NCI-H524 (cell line): Measurements from ENCODE around the gene RIMS4.
"Not testable (repeated sequence)": the region's sequence is repeated elsewhere in the genome, so short reads cannot be mapped to it uniquely, and the experiment has no call there.

Source experiments
- DNase-seq, 2 experiments: peaks; one replicate each; lab custom pipeline; 2025; lab: John Stamatoyannopoulos, UW

Gene RIMS4

GRCh38 chr20:44830523-44830922, 20.2 kb upstream of the RIMS4 start:
- DNase-seq = no peak

GRCh38 chr20:44829688-44830087, 19.3 kb upstream of the RIMS4 start:
- DNase-seq = no peak

- DNase-seq = no peak
These were observed 18.3 kb upstream of the RIMS4 start for GRCh38 chr20:44828640-44829039.

GRCh38 chr20:44827401-44827800, 17.1 kb upstream of the RIMS4 start:
- DNase-seq = no peak

GRCh38 chr20:44821576-44821975, 11.2 kb upstream of the RIMS4 start:
- DNase-seq = not testable (repeated sequence)

GRCh38 chr20:44819936-44820335, 9.6 kb upstream of the RIMS4 start:
- DNase-seq = no peak

- no peak for DNase-seq
These were observed 7.0 kb upstream of the RIMS4 start for GRCh38 chr20:44817143-44817910.

- no peak for DNase-seq
These were observed 4.6 kb upstream of the RIMS4 start for GRCh38 chr20:44814937-44815336.

- DNase-seq = peak; percentile 40 to 73
These were observed 872 bp upstream of the RIMS4 start for GRCh38 chr20:44811150-44811685.

- no peak for DNase-seq
These were observed 320 bp downstream of the RIMS4 start for GRCh38 chr20:44810061-44810390.

- DNase-seq = no peak
These were observed 826 bp downstream of the RIMS4 start for GRCh38 chr20:44809380-44810060.

- DNase-seq = no peak
These were observed 2.7 kb downstream of the RIMS4 start for GRCh38 chr20:44807684-44808056.

GRCh38 chr20:44807051-44807683, 3.2 kb downstream of the RIMS4 start:
- no peak for DNase-seq

- peak; percentile 100 for DNase-seq
These were observed 4.2 kb downstream of the RIMS4 start for GRCh38 chr20:44805979-44806620.

- no peak for DNase-seq
These were observed 4.9 kb downstream of the RIMS4 start for GRCh38 chr20:44805335-44805978.

- peak; percentile 28 to 79 for DNase-seq
These were observed 6.9 kb downstream of the RIMS4 start for GRCh38 chr20:44803383-44803941.

- no peak for DNase-seq
These were observed 7.6 kb downstream of the RIMS4 start for GRCh38 chr20:44802702-44803101.

GRCh38 chr20:44800391-44801046, 9.8 kb downstream of the RIMS4 start:
- DNase-seq = peak in 1 of 2 experiments; percentile 24

GRCh38 chr20:44799691-44800090, 10.7 kb downstream of the RIMS4 start:
- DNase-seq = no peak

GRCh38 chr20:44796758-44797457, 13.4 kb downstream of the RIMS4 start:
- DNase-seq = no peak
